ENCODE results near the gene ACP4. TPM values are rescaled to one million over a fixed set of nuclear protein-coding genes. Genes with fewer than 3 reads are reported as not detected.
A peak's percentile ranks its signal among the peaks of the same experiment; 100 is the strongest.

Gene ACP4
- total RNA-seq, 1 donor from 2014 or later = not detected

DNA sequence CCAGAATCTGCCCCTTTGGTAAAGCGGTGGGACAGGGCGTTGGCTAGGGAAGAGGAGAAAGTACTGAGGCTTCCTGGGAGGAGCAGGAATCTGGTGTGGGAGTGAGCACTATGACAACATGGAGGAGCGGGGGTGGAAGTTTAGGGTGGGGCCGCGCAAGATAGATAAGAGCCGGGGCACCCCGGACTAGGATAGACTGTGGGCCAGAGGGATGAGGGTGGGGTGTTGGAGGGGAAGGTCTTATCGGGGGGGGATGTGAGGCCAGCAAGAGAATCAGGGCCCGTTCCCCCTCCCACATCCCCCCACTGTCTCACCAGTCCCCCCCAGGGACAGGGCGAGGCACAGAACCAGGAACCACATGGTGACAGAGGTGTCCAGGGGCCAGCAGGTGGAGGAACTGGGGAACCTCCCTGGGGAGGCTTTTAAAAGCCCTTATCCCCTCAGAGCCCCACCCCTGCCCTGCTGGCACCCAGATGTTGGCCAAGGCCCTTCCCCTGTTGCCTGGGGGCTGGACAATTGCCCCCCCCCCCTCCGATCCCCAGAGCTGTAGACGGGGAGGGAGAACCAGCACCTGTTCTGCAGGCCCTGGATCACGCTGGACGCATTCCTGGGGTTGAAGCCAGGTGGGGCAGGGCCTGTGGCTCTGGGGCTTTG lies 33.3 kb downstream of the ACP4 start, which contains the start of gene KLK1:
Gene KLK1, minus strand, starts transcription at position 399 of the 654 bp plus-strand sequence. Its CDS starts 39 bp downstream, at position 360.
- DNase-seq = no peak

DNA sequence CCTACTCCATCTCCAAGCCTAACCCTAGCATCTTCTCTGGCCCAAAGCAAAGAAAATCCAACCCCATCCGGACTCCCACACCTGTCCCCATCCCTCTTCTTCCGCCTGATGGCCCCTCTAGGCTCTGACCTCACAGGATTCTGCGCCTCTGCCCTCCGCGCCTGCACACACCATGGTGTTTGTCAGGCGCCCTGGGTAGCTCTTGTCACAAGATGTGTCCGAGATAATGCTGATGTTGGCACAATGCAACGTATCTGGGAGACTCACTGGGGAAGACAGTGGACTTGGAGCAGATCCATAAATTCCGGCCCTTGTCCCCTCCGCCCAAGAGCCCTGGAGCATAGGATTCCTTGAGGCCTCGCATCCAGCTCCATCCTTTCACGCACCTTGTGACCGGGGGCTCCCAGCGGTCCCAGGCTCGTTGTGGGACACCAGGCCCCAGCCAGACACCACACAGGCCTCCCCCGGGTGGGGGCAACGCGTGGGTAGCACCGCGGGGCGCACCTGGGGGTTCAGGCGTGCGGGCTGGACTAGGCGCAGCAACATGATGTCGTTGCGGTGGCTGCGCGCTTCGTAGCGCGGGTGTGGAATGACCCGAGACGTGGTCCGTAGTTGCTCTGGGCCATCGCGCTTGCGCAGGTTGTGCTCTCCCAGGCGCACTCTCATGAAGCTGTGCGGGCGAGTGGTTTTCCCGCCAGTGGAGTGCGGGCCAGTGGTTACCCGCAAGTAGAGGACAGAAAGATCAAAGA lies 36.5 kb downstream of the ACP4 start:
- DNase-seq = no peak

DNA sequence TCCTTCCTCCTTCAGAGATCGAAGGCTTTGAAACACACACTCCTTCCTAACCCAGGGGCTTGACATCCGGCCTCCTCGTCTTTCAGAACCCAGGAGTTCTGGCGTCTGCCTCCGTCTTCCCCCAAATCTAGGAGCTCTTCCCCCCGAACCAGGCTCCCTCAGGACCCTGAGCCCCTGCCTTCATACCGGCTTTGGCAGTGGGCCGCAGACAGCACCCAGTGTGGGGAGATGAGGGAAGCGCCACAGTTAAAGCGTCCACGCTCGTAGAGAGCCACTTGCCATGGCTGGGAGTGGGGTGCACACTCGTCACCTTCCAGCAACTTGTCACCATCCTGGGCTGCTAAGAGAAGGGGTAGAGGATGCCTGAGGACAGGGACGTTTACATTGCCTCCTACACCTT lies 37.3 kb downstream of the ACP4 start:
- no peak for DNase-seq

DNA sequence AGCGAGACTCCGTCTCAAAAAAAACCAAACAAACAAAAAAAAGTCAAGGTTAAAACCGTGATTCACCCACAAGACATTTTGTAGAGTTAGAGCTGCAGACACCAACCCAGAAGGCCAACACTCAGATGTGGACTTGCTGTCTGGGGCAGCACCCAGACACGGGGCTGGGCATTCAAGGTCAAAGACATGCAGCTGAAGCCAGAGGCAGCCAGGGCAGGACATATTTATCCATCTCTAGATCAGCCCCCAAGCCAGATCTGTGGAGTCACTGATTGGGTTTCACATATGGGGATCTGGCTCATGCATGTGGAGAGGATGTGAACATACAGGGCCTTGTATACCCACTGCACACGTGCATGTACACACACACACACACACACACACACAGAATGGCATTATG lies 39.6 kb downstream of the ACP4 start:
- no peak for DNase-seq

DNA sequence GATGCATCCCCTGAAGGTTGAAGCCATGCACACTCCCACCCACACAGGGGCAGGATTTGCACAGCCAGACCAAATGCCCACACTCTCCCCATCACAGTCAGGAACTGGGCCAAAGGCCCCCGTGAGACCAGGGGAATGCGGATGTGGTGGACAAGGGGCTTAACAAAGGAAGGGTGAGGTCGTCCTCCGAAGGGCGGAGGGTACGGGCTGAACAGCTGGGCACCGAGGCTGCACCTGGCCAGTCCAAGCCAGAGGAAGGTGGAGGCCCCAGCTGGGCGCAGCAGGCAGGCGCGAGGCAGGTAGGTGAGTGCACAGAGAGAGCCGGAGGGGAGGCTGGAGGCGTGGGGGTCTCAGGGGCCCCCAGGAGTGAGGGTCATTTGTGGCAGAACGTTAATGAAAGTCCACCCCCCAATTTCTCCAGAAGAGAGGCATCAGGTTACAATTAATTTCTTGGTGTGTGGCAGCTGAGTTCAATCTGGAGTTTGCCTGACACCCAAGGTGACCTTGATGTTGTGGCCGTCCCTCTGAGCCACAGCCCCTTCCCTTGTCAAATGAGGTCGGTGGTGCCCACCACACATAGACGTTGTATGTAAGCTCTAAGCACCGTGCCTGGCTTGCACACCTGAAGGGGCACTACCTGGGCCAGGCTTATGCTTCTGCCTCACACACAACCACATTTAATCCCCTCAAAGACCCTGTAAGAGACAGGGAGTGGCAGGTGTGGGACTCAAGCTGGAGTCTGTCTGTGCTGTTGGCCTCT lies 40.2 kb downstream of the ACP4 start:
- no peak for DNase-seq

DNA sequence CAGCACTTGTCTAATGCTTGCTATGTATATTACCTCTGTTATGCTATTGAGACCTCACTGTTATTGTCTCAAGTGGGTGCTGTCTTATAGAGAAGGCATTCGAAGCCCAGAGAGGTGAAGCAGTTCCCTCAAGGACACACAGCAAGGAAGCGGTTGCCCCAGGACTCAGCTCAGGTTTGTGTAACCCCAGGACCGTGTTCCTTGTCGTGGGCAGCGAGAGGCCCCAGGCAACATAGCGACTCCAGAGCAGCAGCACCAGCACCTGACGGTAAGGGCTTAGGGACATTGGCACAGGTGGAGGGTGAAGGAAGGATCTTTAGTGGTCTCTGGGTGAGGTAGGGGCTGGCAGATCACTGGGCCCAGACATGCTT lies 40.8 kb downstream of the ACP4 start:
- DNase-seq = no peak

DNA sequence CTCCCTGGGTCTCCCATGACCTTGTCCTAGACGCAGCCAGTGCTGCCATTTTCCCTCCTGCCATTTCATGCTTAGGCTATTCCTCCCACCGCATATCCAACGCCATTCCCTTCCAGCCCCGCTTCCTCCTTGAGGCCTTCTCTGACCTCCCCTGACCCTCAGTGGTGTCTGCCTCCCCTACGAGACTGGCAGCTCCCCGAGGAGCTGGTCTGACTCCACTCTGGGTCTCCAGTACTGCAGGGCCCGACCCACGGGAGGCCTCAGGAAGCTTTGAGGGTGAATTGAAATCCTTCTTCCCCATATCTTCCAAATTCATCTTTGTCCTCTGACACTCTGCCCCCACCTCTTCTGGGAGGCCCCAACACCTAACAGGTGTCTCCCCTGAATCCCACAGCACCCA lies 42.5 kb downstream of the ACP4 start:
- no peak for DNase-seq

DNA sequence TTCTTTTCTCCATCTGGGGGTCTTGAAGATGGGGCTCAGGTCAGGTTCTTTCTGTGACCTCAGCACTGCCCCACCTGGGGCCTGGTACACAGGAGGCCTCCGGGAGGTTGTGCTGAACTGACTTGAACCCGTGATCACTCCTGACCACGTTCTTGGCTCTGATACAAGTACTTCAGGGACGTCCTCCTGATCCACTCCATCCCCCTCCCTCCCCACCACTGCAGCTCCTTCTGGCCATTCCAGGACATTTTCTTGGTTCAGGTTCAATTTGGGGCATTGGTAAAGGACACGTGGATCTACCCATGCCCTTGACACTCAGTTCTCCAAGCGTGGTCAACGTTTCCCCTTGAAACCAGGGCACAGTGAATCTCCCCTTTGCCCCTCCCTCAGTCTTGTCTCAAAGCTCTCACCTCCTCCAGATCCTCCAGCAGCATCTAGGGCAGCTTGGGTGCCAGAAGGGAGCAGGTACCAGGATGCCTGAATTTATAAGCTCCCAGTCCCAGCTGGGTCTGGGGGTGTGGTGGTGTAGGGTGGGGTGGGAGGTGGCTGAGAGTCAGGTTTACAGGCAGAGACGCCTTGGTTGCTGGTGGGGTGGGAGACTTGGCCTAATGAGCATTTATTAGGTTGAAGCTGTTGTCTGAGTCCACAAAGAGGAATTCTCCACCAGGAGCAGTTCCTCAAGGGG lies 43.0 kb downstream of the ACP4 start, which contains the start of gene KLK15:
Gene KLK15, minus strand, starts transcription at position 458 of the 685 bp plus-strand sequence. CDS start 2,082 bp downstream, outside the sequence.
- no peak for DNase-seq

DNA sequence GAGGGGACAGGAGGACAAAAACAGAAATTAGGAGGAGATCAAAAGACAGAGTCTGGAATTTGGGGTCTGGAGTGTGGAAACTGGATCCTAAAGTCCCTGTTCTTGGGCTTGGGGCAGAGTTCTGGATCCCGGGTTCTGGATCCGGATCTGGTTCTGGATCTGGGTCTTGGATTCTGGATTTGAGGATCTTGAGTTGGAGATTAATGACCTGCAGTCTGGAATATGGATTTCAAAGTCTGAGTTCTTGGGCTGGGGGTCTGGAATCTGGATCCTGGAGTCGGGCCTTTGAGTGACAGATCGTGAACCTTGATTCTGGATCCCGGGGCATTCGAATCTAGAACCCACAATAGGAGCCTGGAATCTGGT lies 43.6 kb downstream of the ACP4 start:
- DNase-seq = no peak

DNA sequence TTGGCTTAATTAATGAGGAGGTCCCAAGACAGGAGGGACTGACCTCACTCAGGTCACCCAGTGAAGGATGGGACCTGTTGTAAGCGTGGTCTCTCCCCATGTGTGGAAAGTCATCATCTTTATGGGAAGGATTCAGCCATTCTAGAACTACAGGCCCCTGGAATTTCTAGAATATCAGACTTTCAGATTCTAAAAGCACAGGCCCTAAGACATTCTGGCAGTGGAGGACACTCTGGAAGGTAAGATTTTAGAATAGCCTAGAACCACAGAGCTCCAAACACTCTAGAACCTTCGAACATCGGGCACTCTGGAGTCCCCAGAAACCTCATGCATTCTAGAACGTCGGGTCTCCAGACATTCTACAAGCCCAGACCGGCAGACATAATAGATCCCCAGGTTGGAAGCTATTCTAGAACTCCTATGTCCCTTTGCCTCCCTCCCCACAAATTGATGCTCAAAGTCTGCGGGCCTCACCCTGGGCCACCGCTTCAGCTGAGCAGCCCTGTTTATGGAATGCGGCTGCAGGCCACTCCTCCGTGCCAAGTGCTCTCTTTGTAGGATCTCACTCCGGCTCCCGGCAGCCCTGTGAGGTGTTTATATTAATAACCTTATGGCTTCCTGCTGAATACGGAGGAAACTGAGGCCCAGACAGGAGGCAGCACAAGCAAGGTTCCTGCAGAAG lies 45.0 kb downstream of the ACP4 start:
- peak; percentile 6 for DNase-seq

DNA sequence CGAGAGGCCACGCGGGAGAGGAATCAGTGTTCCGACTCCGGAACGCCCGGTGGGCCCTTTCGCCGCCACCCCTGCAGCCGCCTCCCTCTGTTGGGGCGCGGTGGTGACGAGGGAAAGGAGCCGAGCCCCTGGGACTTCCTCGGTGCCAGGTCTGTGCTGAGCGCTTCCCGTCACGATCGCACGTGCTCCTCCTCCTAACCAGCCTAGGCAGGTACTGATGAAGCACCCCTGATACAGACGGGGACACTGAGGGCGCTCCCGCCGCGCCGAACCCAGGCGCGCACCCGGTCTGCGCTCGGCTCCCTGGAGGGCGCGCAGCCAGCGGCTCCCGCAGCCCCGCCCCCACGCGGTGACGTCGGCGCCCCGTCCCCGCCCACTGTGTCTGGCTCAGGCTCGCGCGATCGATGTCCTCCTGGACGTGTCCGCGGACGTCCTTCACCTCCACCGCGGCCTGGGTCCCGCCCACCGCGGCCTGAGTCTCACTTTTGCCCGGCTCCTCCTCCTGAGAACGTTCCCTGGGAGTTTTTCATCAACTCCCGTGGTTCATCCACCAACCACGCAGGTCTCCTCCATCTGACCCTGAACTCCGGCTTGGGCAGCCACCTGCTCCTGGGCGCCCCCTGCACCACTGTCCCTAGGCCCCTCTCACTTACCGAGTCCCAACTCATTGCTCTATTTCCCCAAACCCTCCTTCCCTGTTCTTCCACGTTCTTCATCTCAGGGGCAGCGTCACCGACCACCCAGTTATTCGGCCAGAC lies 45.7 kb downstream of the ACP4 start:
- DNase-seq = peak; percentile 63

DNA sequence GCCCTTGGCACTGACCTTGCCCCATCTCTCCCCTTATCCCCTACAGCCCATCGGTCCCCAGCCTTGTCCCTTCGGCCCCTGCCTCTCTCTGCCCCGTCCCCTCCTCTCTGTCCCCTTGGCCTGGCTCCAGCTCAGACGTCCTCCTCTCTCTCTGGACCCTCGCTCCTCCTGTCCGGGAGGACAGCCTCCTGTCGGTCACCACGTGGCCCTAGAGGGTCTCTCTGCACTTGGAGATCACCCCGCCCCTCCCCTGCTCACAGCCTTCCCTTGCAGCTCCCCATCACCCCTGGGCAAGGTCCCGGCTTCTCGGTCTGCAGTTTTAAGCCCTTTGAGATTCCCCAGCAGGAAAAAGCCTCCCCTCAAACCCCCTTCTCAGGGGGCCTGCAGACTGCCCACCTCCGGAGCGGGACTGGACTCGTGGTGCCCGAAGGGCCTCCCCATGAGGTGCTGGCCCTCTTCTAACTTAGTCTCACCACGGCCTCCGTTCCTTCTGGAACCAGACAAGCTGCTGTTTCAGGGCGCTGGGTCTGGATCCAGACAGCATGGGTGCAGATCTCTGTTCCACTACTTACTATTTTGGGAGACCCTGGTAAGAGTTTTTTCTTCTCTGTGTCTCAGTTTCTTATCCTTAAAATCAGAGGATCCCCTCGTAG lies 46.5 kb downstream of the ACP4 start:
- DNase-seq = no peak

DNA sequence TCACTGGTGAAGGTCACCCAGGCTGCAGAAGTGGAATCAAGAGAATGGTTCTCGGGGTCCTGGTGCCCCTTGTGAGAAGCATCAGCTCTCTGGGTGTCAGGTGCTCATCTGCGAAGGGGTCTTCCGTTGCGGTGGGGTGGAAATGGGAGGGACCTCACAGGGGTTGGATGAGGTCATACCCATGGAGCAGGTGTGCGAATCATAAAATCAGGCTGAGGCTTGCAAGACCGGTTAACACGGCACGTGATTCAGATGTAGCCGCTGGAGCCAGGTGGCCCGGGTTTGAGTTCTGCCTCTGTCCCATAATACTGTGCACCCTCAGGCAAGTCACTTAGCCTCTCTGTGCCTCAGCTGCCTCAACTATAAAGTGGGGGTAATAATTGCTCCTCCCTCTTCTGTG lies 47.1 kb downstream of the ACP4 start:
- DNase-seq = no peak

DNA sequence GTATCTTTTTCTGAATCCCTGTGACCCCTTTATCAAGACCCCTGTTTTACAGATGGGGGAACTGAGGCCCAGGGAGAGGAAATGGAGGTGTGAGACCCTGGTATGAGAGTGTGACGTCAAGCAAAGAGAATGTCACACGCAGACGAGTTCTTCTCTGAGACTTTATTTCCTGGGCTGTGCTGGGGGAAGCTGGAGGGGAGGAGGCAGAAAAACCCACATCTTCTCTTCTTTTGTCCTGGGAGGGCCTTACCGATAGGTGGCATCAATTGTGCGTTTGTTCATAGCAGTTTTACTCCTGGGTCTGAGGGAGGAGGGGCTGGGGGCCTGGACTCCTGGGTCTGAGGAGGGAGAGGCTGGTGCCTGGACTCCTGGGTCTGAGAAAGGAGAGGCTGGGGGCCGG lies 48.0 kb downstream of the ACP4 start:
- DNase-seq = no peak

DNA sequence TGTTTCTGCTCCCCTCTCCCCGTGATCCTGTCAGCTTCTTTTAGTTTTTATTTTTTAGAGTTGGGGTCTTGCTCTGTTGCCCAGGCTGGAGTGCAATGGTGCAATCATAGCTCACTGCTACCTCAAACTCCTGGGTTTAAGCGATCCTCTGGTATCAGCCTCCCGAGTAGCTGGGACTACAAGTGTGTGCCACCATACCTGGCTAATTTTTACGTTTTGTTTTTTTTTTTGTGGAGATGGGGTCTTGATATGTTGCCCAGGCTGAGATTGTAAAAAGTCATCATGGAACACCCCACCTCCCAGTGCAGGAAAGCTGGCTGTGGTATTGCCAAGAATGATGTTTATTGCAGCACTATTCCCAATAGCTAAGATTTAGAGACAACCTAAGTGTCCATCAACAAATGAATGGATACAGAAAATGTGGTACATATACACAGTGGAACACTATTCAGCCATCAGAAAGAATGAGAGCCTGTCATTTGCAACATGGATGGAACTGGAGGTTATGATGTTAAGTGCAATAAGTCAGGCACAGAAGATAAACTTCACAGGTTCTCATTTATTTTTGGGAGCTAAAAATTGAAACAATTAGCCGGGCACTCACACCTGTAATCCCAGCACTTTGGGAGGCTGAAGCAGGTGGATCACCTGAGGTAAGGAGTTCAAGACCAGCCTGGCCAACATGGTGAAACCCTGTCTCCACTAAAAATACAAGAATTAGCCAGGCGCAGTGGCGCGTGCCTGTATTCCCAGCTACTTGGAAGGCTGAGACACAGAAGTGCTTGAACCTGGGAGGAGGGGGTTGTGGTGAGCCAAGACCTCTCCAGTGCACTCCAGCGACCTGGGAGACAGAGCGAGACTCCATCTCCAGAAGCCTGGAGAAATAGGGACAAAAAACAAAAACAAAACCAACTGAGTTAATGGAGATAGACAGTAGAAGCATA lies 49.8 kb downstream of the ACP4 start:
- no peak for DNase-seq

DNA sequence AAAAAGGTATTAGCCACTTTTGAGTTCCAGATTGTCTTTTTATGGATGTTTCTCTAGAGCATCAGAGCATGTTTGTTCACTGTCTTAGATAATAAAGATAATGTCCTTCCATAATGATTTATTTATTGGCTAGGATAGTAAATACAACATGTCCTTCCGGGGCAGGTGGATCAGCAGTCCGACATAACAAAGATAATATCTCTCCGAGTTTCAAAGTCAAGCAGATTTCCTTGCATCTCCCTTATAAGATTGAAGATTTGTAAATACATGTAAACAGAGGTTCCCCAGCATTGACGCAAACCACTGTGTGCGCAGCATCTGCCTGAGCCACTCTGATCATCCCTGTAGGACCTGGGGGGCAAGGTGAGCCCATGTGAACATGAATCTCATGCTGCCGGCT lies 51.9 kb downstream of the ACP4 start:
- no peak for DNase-seq

DNA sequence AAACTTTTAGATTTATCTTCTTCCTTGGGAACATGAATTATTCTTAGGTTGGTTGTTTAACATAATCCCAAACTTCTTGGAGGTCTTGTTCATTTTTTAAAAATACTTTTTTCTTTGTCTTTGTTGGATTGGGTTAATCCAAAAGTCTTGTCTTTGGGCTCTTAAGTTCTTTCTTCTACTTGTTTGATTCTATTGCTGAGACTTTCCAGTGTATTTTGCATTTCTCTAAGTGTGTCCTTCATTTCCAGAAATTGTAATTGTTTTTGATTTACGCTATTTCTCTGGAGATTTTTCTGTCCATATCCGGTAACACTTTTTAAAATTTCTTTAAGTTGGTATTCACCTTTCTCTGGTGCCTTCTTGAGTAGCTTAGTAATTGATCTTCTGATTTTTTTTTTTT lies 53.0 kb downstream of the ACP4 start:
- DNase-seq = no peak

DNA sequence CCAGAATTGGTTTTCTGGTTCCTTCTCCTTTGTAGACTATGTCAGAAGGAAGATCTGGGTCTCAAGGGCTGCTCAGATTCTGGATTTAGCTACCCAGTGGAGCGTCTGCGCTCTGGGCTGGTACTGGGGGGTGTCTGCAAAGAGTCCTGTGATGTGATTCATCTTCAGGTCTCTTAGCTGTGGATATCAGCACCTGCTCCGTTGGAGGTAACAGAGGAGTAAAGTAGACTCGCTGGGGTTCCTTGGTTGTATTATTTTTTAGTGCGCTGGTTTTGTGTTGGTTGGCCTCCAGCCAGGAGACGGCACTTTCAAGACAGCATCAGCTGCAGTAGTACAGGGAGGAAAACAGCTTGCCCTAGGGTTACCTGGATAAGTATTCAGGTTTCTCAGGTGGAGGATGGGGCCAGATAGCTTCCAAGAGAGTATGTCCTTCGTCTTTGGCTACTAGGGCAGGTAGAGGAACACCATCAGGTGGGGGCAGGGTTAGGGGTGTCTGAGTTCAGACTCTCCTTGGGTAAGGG lies 53.5 kb downstream of the ACP4 start:
- DNase-seq = no peak

DNA sequence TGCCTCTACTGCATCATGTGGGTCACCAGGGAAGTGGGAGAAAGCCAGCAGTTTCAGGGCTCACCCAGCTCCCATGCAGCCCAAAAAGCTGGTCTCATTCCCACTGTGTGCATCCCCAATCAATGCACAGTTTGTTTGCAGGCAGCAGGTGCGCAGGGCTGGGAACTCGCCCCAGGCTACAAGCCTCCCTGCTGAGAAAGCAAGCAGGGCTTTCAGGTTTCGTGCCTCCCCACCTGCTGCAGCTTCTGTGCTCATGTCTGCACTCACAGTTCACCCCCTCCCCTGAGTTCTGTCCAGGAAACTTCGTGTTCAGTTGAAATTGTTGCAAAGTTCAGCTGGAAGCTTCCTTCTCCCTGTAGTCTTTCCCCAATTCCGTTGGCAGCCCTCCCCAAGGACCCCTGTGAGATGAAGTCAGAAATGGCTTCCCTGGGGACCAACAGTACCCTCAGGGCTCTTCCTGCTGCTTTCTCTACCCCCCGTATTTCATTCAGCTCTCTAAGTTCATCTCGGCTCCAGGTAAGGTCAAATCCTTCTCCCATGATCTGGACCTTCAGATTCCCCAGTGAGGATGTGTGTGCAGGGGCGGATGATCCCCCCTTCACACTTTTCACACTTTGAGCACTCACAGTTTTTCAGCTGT lies 54.2 kb downstream of the ACP4 start:
- no peak for DNase-seq

Measured in tongue (tissue), 2 donors.